ENCODE measurements around the gene AFF3. TPM values are rescaled to one million over a fixed set of nuclear protein-coding genes. Genes with fewer than 3 reads are reported as not detected.

The AFF3 gene
- total RNA-seq, 1 experiment from 2014 or later: 0.22 TPM

DNA sequence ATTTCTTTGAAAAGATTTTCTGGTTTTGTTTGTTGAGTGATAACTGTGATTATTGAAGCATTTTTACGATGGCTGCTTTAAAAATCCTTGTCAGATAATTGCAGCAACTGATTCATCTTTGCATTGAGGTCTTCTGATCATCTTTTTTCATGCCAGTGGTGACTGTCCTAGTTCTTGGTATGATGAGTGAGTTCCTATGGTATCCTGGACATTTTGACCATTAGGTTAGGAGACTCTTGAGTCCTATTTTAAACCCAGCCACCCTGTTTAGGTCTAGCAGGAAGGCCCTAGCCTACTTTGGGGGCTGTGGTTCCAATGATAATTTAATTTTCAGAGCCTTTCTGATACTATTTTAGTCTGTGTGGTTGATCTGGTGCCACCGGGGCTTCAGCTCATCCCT lies 579.9 kb downstream of the AFF3 start:
- Histone ChIP-seq H2AFZ (ENCODE audit: low read length) (no peak overlapping the region), H3K9ac (ENCODE audit: extremely low read depth, insufficient read length, low read length) (no peak overlapping the region), H4K20me1 (ENCODE audit: control insufficient read depth, insufficient read depth, insufficient read length) (no peaks in the 10 kb centered on the region), H3K23me2 (ENCODE audit: insufficient read length, low read depth, low read length, poor library complexity, severe bottlenecking) (no peaks in the 10 kb centered on the region), H2BK20ac (ENCODE audit: low read depth, low read length, poor library complexity, severe bottlenecking) (no peak overlapping the region), H3K18ac (ENCODE audit: insufficient read length, low read depth, low read length) (no peak overlapping the region), H3K23ac (ENCODE audit: insufficient read length, low read depth, low read length) (no peak overlapping the region), H3K4me2 (ENCODE audit: insufficient read depth, insufficient read length, low read length) (no peak overlapping the region), H3K14ac (ENCODE audit: insufficient read depth, low read length) (no peak overlapping the region), H3T11ph (ENCODE audit: low read length) (no peak overlapping the region), H3K9me3 (ENCODE audit: control insufficient read depth, low read depth, low read length) (no peaks in the 10 kb centered on the region), H2BK15ac (ENCODE audit: low read depth, low read length) (no peak overlapping the region), H3K4me1 (ENCODE audit: insufficient read depth, low read length) (no peaks in the 10 kb centered on the region; the same call in 1 of the 2 replicates), H3K27me3 (ENCODE audit: insufficient read depth, low read length) (no peaks in the 10 kb centered on the region), H4K91ac (ENCODE audit: insufficient read length, low read depth, low read length) (no peak overlapping the region), H4K8ac (replicated peaks; ENCODE audit: insufficient read length, low read depth, low read length) (no peak overlapping the region), H3K4ac (ENCODE audit: low read depth, low read length) (no peak overlapping the region), H2BK120ac (ENCODE audit: low read depth, low read length, poor library complexity, severe bottlenecking) (no peak overlapping the region), H2AK5ac (ENCODE audit: insufficient read length, low read length) (no peak overlapping the region), H2BK12ac (ENCODE audit: insufficient read length, low read depth, low read length) (no peak overlapping the region), H3K27ac (ENCODE audit: insufficient read length, low read depth, low read length) (no peak overlapping the region), H3K79me1 (ENCODE audit: insufficient read depth, low read depth, low read length, poor library complexity, severe bottlenecking) (no peaks in the 10 kb centered on the region), H3K56ac (ENCODE audit: insufficient read length, low read depth, low read length) (no peak overlapping the region), H3K79me2 (ENCODE audit: insufficient read depth, low read length) (no peaks in the 10 kb centered on the region), H4K5ac (ENCODE audit: insufficient read length, low read depth, low read length) (no peak overlapping the region), H2BK5ac (ENCODE audit: insufficient read length, low read length) (no peak overlapping the region)
- H3K36me3 Mint-ChIP-seq (ENCODE audit: insufficient read depth in 1 of 3, low read depth in 3 of 3): no peaks in the 10 kb centered on the region
- H3K27me3 Mint-ChIP-seq (ENCODE audit: low read depth): peaks cover 9% of the 10 kb centered on the region
- H3K27ac Mint-ChIP-seq: no peak overlapping the region
- peaks cover 5 to 6% of the 10 kb centered on the region in 2 experiments for H3K4me1 Mint-ChIP-seq
- H3K9me3 Mint-ChIP-seq: no peaks in the 10 kb centered on the region
- H3K4me3 Mint-ChIP-seq: no peak overlapping the region
- WGBS (ENCODE audit: extremely low coverage, insufficient read length, low lambda C conversion rate): no CpG with 5 or more reads among the region's 2 CpGs
- TF ChIP-seq, protein P1, sequence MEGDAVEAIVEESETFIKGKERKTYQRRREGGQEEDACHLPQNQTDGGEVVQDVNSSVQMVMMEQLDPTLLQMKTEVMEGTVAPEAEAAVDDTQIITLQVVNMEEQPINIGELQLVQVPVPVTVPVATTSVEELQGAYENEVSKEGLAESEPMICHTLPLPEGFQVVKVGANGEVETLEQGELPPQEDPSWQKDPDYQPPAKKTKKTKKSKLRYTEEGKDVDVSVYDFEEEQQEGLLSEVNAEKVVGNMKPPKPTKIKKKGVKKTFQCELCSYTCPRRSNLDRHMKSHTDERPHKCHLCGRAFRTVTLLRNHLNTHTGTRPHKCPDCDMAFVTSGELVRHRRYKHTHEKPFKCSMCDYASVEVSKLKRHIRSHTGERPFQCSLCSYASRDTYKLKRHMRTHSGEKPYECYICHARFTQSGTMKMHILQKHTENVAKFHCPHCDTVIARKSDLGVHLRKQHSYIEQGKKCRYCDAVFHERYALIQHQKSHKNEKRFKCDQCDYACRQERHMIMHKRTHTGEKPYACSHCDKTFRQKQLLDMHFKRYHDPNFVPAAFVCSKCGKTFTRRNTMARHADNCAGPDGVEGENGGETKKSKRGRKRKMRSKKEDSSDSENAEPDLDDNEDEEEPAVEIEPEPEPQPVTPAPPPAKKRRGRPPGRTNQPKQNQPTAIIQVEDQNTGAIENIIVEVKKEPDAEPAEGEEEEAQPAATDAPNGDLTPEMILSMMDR (conservative IDR thresholded peaks at IDR 0.05): no peak
- no peak for DNase-seq
